Stimulated activated CD8-positive, alpha-beta memory T cell treated with anti-CD3 and anti-CD28 coated beads, Interleukin-7, amount 100 ng/mL, for 24 hours (primary cell): ENCODE measurements around the gene ALK.

ENCODE experiments used
- DNase-seq: peaks from one replicate; pipeline ENCODE4 v3.0.0-alpha.2; 2020; ENCODE audit warnings: low read depth

The ALK gene

GRCh38 chr2:29314816-29315571 lies 606.4 kb downstream of the ALK start:
- DNase-seq, result peak; percentile 21

DNA sequence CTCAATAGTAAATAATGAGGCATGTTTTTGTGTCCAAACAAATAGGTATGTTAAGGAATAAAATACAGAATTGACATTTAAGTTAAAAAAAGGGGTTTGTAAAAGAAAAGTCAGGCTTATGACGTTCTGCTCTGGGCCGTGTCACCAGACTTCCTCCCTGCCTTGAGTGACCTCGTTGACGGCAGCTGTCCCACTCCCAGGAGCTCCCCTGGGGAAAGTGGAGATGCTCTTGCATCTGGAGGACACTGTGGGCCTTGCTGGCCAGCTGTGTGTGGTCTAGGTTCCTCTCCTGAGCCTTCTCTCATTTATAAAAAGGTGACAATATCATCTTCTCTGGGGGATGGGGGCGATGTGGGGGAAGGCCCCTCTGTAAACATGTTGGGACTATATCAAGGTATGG lies 609.9 kb downstream of the ALK start:
- DNase-seq, result no peak

DNA sequence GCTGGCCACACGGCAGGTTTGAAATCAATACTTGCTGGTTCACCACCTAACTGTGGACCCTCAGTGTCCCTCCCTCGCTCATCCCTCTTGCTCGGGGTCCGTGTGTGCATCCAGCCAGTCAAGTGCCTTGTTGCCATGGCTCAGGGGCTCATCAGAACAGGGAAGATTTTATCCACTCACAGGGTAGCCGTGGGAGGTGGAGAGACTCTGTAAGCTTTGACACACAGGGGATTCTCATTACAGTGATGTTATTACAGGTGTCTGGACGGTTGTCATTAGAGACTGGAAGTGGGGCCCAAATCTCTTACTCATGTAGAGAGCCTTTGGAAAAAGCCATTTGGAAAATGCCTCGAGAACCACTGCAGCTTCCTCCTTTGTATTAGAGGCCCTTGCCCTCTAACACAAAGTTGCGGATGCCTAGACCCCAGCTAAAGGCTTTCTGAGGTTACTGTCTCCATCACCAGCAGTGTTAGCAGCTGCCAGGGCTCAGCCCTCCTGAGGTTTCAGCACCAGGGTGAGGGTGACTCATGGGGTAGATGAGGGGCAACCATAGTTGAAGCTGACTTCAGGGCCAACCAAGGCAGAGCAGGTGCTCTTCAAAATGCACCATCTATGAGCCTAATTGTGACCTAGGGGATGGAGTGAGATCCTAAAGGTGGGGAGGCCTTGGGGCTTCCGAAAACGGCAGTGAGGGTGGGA lies 610.6 kb downstream of the ALK start:
- no peak for DNase-seq

DNA sequence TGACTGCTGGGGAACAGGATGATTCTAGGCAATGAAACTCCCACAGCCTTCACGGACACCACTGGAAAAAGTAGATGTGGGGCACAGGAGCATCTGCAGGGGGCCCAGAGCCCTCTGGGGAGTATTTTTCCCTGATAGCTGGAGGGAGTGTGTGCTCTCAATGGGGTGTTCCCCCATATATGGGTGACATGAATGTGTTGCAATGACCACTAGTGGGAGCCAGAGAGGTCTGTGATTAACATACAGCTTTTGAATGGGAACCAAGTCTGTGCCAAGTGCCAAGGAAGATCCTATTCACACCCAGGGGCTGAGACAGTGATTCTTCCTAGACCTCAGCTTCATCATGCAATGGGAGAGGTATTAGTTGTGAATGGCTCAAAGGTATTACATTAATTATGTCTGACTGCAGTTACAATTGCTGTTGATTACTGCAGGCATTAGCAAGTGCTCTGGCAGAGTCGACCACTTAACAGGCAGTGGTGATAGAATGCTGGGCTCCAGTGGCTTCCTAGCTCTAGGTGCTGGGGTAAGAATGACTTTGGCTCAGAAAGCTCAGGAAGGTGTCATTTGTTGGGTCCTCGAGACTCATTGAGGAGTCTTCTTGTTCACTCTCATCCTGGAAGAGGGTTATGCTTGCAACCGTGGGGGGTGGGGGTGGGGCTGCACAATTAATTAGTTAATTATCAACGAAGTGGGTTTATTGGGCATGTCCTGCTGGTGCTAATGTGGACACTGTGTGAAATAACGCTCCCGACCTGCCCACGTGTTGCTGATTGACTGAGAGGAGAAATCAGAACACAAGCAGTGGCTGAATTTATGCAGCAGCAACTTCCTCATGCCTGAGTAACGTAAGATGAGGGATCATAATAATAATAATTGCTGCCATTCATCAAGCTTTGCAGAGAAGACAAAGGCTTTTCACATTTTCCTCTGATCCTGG lies 612.0 kb downstream of the ALK start:
- no peak for DNase-seq

DNA sequence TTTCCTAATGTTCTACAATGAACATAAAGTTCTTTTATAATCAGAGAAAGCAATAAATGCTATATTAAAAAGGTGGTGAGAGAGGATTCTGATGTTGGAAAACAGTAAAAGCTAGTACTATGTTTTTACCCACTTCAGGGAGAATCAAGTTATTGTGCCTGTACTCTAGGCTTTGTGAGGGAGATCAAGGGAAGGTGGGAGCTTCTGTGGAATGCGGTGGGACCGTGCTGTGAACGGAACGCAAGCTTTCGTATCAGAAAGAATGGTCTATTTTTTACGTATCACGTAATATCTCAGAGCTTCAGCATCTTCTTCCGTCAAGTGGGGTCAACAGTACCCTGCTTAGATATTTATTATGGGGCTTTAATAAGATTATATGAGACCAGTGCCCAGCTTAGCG lies 613.0 kb downstream of the ALK start:
- DNase-seq, result no peak

DNA sequence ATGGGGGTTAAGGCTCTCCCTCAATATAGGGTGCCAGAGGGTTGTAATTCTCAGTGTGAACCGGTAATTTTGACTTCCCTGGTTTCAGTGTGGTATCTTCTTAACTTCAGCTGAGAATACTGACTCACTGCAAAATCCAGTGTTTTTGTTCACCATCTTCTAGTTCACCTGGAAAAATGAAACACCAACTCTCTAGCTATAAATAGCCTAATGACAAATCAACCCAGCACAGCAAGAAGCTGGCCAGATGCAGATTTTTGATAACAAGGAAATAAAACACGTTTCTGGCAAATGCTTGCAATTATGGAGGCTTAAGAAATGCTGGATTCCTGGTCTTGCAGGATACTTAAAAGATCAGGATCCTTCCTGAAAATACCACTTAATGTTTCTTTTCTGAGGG lies 613.9 kb downstream of the ALK start:
- no peak for DNase-seq

GRCh38 chr2:29305762-29306161 lies 615.6 kb downstream of the ALK start:
- DNase-seq, result no peak

DNA sequence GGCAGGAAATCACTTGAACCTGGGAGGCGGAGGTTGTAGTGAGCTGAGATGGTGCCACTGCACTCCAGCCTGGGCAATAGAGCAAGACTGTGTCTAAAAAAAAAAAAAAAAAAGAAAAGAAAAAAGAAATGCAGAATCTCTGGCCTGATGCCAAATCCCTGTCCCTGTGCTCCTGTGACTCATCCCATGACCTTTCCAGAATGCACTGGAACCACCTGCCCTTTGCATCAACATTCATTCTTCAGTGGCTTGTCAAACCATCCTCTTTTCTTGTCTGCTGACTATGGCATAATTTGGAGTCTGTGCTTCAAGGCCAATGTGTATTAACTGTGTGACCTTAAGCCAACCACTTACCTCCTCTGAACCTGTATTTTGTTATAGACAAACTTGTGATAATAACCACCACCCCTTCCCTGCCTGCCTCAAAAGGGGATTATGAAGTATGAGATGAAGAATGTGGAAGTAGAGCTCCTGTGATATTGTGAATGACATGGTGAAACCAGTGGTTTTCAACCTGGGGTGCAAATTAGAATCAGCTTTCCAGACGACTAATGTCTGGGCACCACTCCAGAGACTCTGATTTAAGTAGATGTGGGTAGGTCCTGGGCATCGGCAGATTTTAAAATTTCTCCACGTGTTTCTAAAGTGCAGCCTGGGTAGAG lies 616.9 kb downstream of the ALK start:
- no peak for DNase-seq

GRCh38 chr2:29296585-29296984 lies 624.8 kb downstream of the ALK start:
- no peak for DNase-seq

- no peak for DNase-seq
Observed at GRCh38 chr2:29295845-29296244, 625.5 kb downstream of the ALK start.

- DNase-seq, result no peak
Observed at GRCh38 chr2:29293830-29294438, 627.5 kb downstream of the ALK start.

DNA sequence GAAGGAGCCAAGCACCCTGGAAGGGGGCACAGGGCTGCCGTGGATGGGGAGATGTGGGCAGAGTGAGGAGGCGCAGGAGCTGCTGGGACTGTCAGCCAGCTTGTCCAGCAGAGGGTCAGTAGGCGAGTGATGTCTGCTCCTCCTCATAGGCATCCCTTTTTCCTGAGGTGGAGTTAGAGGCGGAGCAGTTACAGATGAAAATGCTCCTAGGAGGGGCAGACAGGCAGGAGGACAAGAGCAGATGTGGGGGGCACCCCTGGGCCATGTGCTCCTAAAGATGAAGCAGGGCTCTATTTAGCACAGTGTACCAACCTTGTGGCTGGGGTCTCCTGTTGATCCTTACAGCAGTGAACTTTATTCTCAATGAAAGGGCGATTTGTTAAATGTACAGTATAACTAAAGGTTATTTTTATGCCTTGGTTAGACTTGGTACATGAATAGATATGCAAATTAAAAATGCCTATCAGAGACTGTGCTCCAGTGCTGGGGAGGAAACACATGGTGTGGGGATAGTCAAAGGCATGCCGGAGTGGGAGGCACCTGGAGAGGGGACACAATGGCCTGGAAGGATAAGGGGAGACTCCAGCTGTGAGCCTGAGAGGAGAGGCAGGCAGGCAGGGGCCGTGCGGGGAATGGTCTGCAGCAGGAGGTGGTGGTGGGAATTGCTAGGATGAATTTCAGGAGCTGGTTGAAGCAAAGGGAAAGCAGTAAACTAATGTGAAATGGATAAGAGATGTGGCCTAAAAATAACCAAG lies 630.9 kb downstream of the ALK start:
- DNase-seq, result no peak

- no peak for DNase-seq
Observed at GRCh38 chr2:29284671-29285070, 636.7 kb downstream of the ALK start.

DNA sequence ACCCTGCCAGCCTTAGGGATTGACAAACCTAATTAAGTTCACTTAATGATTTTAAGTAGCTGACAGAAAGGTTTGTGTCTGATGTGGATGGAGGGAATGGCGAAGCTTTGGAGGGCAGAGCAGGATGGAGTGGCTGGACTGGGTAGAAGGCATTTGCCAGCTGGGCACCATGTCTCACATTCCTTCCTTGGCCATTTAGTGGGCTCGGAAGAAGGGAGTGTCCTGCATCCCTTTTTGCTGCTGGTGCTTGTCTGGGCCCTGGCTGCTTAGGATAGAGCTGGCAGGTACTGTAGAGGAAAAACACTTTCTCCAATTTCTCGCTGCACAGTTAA lies 639.5 kb downstream of the ALK start:
- DNase-seq, result no peak

- no peak for DNase-seq
Observed at GRCh38 chr2:29281086-29281915, 640.1 kb downstream of the ALK start.

DNA sequence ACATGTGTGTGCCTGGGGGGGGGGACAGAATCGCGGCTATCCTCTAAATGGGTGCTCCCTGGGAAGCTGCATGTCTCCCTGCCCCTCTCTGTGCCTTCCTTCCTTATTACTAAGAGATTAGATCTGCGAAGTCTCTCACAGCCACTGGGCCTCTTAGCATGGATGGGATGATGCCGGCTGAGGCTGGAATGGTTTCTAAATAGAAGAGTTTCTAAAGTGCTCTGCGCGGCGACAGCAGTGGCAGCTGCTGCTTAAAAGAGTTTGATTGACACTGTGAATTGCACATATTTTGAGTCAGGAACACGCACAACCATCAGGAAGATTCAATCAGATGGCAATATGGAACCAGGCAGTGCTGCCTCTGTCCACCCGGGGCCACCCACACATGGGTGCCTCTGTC lies 642.4 kb downstream of the ALK start:
- no peak for DNase-seq

DNA sequence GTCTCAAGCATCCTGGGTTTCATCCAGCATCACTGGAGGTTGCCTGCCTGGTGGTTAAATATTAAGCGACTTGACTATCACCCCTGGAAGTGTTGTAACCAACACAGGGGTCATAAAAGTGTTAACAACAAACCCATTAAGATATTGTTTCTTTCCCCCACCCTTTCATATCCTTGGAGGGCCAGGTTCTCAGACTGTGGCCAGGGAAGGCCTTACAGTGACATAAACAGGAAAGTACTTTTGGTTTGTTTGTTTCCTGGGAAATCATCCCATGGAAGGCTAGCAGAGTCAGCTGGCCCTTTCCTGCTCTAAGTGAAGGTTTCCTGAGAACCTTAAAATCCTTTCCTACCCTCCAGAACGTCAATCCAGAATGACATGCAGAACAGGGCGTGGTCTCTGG lies 645.2 kb downstream of the ALK start:
- no peak for DNase-seq

DNA sequence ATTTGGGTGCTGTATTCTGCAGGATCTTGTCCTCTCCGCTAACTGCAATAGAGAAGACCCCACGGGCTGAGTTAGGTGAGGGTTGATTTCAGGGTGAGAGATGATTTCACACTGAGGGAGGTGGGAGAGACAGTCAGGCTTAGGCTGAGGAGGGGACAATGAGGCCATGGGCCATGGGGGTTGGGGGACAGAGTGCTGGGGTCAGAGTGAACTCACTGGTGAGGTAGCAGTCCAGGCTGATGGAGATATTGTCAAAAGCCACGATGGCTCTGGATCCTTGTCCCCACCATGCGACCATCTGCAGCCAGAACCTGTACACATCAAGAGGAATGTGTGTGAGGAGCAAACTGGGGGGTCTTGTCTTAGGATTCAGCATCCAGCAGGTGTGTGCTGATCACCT lies 646.2 kb downstream of the ALK start:
- DNase-seq, result no peak

DNA sequence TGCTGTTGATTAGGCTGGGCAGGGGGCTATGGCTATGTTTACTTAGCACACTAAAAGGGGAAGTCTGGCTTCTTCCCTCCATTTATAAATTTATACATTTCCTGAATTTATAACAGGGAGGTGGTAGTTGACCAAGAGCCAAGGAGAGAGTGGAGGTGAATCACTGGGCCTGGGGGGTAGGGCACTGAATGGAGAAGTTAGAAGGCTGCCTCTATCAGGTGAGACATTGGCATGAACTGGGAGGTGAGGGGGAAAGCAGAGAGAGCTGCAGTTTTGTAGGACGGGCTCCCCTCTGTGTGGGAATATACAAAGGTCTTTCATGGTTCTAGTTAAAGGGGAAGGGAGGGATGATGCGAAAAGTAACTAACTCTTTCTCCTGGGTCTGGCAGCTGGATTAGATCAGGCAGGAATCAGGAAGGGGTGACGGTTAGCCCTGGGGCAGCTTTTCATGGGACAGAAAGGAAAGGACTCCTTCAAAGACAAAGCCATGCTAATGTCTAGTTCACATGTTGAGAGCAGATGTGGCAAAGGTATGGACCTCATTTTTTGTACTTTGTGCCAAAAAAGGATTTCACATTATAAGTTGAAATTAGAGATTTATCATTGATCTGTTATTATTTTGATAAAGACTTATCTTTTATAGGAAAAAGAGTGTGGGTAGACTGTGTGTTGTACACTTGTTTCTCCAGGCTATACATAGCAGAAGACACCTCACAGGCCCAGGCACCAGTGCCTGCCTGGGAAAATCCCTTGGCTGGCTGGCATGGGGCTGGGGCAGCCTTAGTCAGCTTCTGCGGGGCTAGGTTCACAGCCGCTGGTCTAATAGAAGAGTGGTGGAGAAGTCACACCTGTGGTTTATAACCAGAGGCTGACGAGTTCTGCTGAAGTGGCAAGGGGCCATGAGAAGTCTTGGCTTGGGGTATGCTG lies 647.4 kb downstream of the ALK start:
- DNase-seq, result no peak
